Endothelial cell of umbilical vein (primary cell): Measurements from ENCODE around the gene PM20D1. TPM values are rescaled to one million over a fixed set of nuclear protein-coding genes. Genes with fewer than 3 reads are reported as not detected.

Source experiments
- BruUV-seq: library from RNA; stranded (reverse); fragments of 400-500 nt; replicated peaks from 2 replicates; lab custom pipeline; 2021; lab: Mats Ljungman, UMichigan
- CTCF ChIA-PET: fragments of 300-600, 350-600 bp; sonication (Branson Sonifier 250); formaldehyde crosslinking; loops from one replicate; lab custom pipeline; 2021; ENCODE audit warnings: antibody characterized with exemption, inconsistent platforms; lab: Charles Lee
- POLR2A ChIA-PET: fragments of 300-600, 350-600 bp; sonication (Branson Sonifier 250); formaldehyde crosslinking; loops from one replicate; lab custom pipeline; 2021; ENCODE audit warnings: antibody characterized with exemption, inconsistent platforms; lab: Charles Lee
- DNase-seq: peaks from one replicate; pipeline ENCODE4 v3.0.0-alpha.2; 2011; ENCODE audit warnings: low read depth, low spot score
- FAIRE-seq: peaks from 2 replicates; lab custom pipeline; 2011; peaks lifted over from hg19 to GRCh38; lab: Jason Lieb, UNC
- H2AFZ ChIP-seq: 2 replicates; pipeline ENCODE4 v1.6.0; 2012; ENCODE audit warnings: low read depth, low read length, control low read depth, inconsistent platforms
- H3K27ac ChIP-seq: 2 replicates; pipeline ENCODE4 v1.5.1; 2011; ENCODE audit warnings: low read depth, mild to moderate bottlenecking, control low read depth, low read length, moderate library complexity; ENCODE audit not compliant: insufficient read depth
- H3K27me3 ChIP-seq, 2 experiments: 2 replicates each; pipeline versions ENCODE4 v1.6.0 to v1.6.1; 2011; ENCODE audit warnings: low read length in 2 of 2, mixed read lengths in 1 of 2; ENCODE audit not compliant: control insufficient read depth in 2 of 2, insufficient read depth in 2 of 2
- H3K36me3 ChIP-seq, 2 experiments: 2 replicates in 1 of 2; 3 replicates in 1 of 2; pipeline ENCODE4 v1.5.1; 2011; ENCODE audit warnings: low read length in 2 of 2, mild to moderate bottlenecking in 1 of 2, moderate library complexity in 1 of 2; ENCODE audit not compliant: control insufficient read depth in 2 of 2, insufficient read depth in 2 of 2; ENCODE audit errors: extremely low read depth in 1 of 2
- H3K4me1 ChIP-seq: 3 replicates; pipeline ENCODE4 v1.5.1; 2011; ENCODE audit warnings: mild to moderate bottlenecking, low read length; ENCODE audit not compliant: control insufficient read depth, insufficient read depth; ENCODE audit errors: extremely low read depth
- H3K4me2 ChIP-seq: 2 replicates; pipeline ENCODE4 v1.6.1; 2011; ENCODE audit warnings: low read length, control low read depth, mixed read lengths; ENCODE audit not compliant: insufficient read depth
- H3K4me3 ChIP-seq, 3 experiments: fragments of 200-600 bp in 1 of 3; sonication (generic), shearing (Covaris generic) in 1 of 3; replicated peaks in 1 of 3; 2 replicates each; pipeline ENCODE4 v1.5.1; 2011 to 2016; ENCODE audit warnings: control low read depth in 3 of 3, low read length in 3 of 3, mild to moderate bottlenecking in 2 of 3, inconsistent platforms in 1 of 3, low read depth in 1 of 3, moderate library complexity in 1 of 3; ENCODE audit not compliant: insufficient read depth in 1 of 3
- H3K79me2 ChIP-seq: 2 replicates; pipeline ENCODE4 v1.6.0; 2012; ENCODE audit warnings: low read length, inconsistent platforms; ENCODE audit not compliant: control insufficient read depth, insufficient read depth
- H3K9ac ChIP-seq: replicated peaks from 2 replicates; pipeline ENCODE3; 2011; ENCODE audit warnings: low read length, control low read depth; ENCODE audit not compliant: insufficient read depth; ENCODE audit errors: extremely low read depth
- H3K9me1 ChIP-seq: replicated peaks from 3 replicates; pipeline ENCODE4 v1.6.0; 2011; ENCODE audit warnings: mild to moderate bottlenecking, low read length; ENCODE audit not compliant: control insufficient read depth, insufficient read depth; ENCODE audit errors: extremely low read depth
- H3K9me3 ChIP-seq: replicated peaks from 2 replicates; pipeline ENCODE4 v1.5.1; 2012; ENCODE audit warnings: low read length, inconsistent platforms; ENCODE audit not compliant: control insufficient read depth, insufficient read depth
- H4K20me1 ChIP-seq: replicated peaks from 2 replicates; pipeline ENCODE3; 2011; ENCODE audit warnings: mild to moderate bottlenecking, low read length; ENCODE audit not compliant: control insufficient read depth, insufficient read depth; ENCODE audit errors: extremely low read depth
- EZH2 ChIP-seq: IDR thresholded peaks from 2 replicates; pipeline ENCODE4 v1.6.1; 2012; ENCODE audit warnings: borderline replicate concordance, low read depth, mild to moderate bottlenecking, moderate library complexity, low read length, inconsistent platforms; ENCODE audit not compliant: severe bottlenecking
- FOS ChIP-seq: IDR thresholded peaks from 2 replicates; pipeline ENCODE4 v1.6.1; 2011; ENCODE audit warnings: mild to moderate bottlenecking, low read length, moderate library complexity, borderline replicate concordance; ENCODE audit not compliant: insufficient read depth
- GATA2 ChIP-seq: IDR thresholded peaks from 2 replicates; pipeline ENCODE4 v1.7.0; 2011; ENCODE audit warnings: low read depth, mild to moderate bottlenecking, moderate library complexity, mixed read lengths, low read length; ENCODE audit not compliant: insufficient read length, insufficient read depth
- JUN ChIP-seq: IDR thresholded peaks from 2 replicates; pipeline ENCODE4 v1.6.1; 2011; ENCODE audit warnings: borderline replicate concordance, low read depth; ENCODE audit not compliant: insufficient read length, insufficient read depth
- MYC ChIP-seq: IDR thresholded peaks from one replicate; pipeline ENCODE4 v1.6.1; 2011; ENCODE audit warnings: mild to moderate bottlenecking, low read depth, low read length
- POLR2A ChIP-seq: IDR thresholded peaks from 2 replicates; pipeline ENCODE4 v1.6.1; 2012; ENCODE audit warnings: low read depth, mild to moderate bottlenecking, control low read depth, low read length
- POLR2AphosphoS5 ChIP-seq: IDR thresholded peaks from 2 replicates; pipeline ENCODE4 v1.6.1; 2012; ENCODE audit warnings: low read depth, mild to moderate bottlenecking, control low read depth, low read length, moderate library complexity; ENCODE audit not compliant: insufficient read depth
- dilution Hi-C: fragments of 300-500 bp; cut with MboI; formaldehyde crosslinking; loops from one replicate; pipeline ENCODE4 v1.15.0; 2019; ENCODE audit warnings: low sequenced_read_pairs; ENCODE audit not compliant: extremely low pct_ligation_motif_present
- intact Hi-C: fragments of 100-400 bp; cut with micrococcal nuclease; formaldehyde crosslinking; loops from one replicate; pipeline ENCODE4 v1.10.0; 2022
- polyA plus RNA-seq, 4 experiments: library from polyadenylated mRNA; depleted of rRNA in 3 of 4; stranded (reverse) in 3 of 4; unstranded in 1 of 4; fragments of >200 nt; gene quantifications; 2 replicates each; pipeline versions ENCODE4 v1.2.1 to v1.2.3, GENCODE V29; 2011 to 2012; ENCODE audit warnings: missing spikeins in 1 of 4
- total RNA-seq: library from RNA; stranded (reverse); gene quantifications from 2 replicates; pipeline ENCODE4 v1.2.3, GENCODE V29; 2021
- TF ChIP-seq, protein P1 (sequence below): IDR thresholded peaks from 2 replicates; pipeline ENCODE4 v1.6.1; 2011; ENCODE audit not compliant: insufficient read depth, insufficient read length
- TF ChIP-seq, protein P2 (sequence below), 2 donors: IDR thresholded peaks; 1 replicate in 1 of 2; 2 replicates in 1 of 2; pipeline ENCODE4 v1.5.1; 2011; ENCODE audit warnings: low read length in 2 of 2, mild to moderate bottlenecking in 2 of 2, moderate library complexity in 2 of 2, control low read depth in 1 of 2, inconsistent platforms in 1 of 2, low read depth in 1 of 2; ENCODE audit not compliant: insufficient read depth in 1 of 2; ENCODE audit errors: extremely low read depth in 1 of 2

The PM20D1 gene
- total and polyA plus RNA-seq, 2 donors (not counting 3 experiments of a cell fraction or from before 2014, with no cell fraction given), result 0.11 TPM; not detected in 1

DNA sequence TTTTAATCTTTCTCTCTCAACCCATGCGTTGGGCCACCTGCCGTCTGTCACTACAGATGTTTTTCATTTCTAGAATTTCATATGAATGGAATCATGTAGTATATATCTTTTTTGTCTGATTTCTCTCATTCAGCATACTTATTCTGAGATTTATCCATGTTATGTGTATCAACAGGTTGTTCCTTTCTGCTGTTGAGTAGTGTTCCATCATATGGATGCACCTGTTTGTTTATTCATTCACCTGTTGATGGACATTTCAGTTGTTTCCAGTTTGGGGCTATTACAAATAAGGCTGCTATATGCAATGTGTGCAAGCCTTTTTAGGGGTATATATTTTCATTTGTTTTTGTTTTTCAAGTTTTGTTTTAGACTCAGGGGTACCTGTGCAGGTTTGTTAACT, 27.5 kb downstream of the PM20D1 start:
- no peak for FAIRE-seq
- Histone ChIP-seq H3K9me1 (no peaks in the 10 kb centered on the region), H2AFZ (no peak overlapping the region), H3K27ac (no peak overlapping the region), H3K4me3 (no peak overlapping the region), H3K9me3 (no peaks in the 10 kb centered on the region), H3K4me1 (no peaks in the 10 kb centered on the region), H3K27me3 (peaks cover 5 to 21% of the 10 kb centered on the region in 2 experiments), H3K4me2 (no peak overlapping the region), H4K20me1 (no peaks in the 10 kb centered on the region), H3K9ac (no peak overlapping the region), H3K36me3 (no peaks in the 10 kb centered on the region), H3K79me2 (no peaks in the 10 kb centered on the region)
- intact Hi-C loops, result no loop called here
- ChIA-PET POLR2A (no interaction called here), CTCF (no interaction called here)
- dilution Hi-C loops, result no loop called here
- no peak for DNase-seq
- no TSS peak for BruUV-seq
- no peak for TF ChIP-seq JUN
- TF ChIP-seq FOS, result no peak
- TF ChIP-seq, protein P1, sequence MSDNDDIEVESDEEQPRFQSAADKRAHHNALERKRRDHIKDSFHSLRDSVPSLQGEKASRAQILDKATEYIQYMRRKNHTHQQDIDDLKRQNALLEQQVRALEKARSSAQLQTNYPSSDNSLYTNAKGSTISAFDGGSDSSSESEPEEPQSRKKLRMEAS, result no peak
- TF ChIP-seq MYC, result no peak
- no peak for TF ChIP-seq GATA2
- TF ChIP-seq, protein P2, sequence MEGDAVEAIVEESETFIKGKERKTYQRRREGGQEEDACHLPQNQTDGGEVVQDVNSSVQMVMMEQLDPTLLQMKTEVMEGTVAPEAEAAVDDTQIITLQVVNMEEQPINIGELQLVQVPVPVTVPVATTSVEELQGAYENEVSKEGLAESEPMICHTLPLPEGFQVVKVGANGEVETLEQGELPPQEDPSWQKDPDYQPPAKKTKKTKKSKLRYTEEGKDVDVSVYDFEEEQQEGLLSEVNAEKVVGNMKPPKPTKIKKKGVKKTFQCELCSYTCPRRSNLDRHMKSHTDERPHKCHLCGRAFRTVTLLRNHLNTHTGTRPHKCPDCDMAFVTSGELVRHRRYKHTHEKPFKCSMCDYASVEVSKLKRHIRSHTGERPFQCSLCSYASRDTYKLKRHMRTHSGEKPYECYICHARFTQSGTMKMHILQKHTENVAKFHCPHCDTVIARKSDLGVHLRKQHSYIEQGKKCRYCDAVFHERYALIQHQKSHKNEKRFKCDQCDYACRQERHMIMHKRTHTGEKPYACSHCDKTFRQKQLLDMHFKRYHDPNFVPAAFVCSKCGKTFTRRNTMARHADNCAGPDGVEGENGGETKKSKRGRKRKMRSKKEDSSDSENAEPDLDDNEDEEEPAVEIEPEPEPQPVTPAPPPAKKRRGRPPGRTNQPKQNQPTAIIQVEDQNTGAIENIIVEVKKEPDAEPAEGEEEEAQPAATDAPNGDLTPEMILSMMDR (IDR thresholded peaks at IDR 0.05; ENCODE audit: extremely low read depth in 1 of 2, insufficient read depth in 1 of 2, low read depth in 1 of 2, low read length in 2 of 2), result no peak
- no peak for TF ChIP-seq EZH2
- no peak for TF ChIP-seq POLR2A
- no peak for TF ChIP-seq POLR2AphosphoS5
